NCI-H524 treated with DMSO at 0.1 percent for 48 hours (cell line): ENCODE results near the gene BCOR.

ENCODE experiments used
- DNase-seq: peaks from one replicate; lab custom pipeline; 2025; lab: John Stamatoyannopoulos, UW

The BCOR gene

GRCh38 chrX:40112996-40113395 is 15.2 kb upstream of the BCOR start:
- no peak for DNase-seq

DNA sequence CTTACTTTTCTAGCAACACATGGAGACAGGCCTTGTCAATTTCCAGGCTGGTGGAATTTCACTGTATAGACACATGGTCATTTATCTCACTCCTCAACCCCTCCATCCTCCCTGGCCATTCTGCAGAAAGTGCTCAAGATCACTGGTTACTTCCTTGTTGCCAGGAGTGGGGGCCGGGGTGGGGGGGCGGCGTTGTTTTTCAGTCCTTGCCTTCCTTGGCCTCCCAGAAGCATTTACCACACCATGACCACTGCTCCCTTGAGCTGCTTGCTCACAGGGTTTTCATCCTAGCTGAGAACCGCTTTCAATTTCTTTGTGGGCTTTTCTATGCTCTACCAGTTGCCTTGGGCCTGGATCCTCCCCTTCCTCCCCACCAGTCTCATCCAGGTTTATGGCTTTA is 14.1 kb upstream of the BCOR start:
- no peak for DNase-seq

- no peak for DNase-seq
Measured at GRCh38 chrX:40109288-40110008, 11.7 kb upstream of the BCOR start.

DNA sequence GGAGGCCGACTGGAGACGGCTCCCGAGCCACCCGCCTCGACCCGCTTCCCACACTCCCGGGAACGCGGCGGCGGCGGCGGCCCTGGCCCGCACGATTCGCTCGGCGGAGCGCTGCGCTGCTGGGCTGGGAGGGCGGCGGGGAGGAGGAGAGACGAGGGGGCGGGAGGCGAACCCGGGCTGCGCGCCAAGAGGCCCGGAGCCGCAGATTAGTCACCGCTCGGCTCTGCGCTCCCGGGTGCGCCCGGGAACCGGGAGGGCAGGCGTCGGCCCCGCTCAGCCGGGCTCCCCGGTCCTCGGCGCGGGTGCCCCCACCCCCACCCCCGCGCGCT is 11.2 kb upstream of the BCOR start:
- DNase-seq: no peak

DNA sequence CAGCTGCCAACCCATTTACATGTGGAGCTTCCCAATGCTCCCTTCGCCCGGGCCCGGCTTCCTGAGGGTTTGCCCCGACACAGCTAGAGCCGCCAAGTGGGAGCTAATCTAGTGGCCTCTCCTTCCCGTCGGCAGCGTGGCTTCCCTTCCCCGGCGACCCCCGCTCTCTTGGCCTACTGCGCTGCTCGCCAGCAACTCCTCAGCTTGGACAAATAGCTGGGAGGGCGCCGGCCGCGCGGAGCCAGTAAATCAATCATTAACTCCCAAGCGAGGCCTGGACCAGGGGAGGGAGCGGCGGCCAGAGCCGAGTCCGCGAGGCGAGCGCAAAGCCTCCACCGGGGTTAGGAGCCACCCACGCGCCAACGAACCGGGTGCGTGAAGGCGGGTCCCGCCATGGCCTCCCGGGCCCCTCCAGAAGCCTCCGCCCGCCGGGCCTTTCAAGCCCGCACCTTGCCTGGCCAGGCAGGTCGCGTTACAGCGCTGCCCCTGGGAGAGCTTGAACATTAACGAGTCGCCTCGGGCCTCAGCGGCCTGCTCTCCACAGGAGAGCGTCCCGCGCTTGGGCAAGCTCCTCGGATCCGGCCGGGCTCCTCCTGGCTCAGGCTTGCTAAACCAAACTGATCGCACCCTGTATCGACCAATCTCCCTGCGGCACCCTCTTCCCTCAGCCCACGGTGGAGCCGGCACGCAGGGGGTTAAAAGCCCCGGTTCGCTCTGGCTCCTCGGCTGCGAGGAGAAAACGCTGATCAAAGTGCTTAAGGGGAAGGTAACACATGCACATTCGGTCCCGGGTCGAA is 10.6 kb upstream of the BCOR start:
- DNase-seq: no peak

GRCh38 chrX:40107291-40108161 is 9.8 kb upstream of the BCOR start:
- no peak for DNase-seq

DNA sequence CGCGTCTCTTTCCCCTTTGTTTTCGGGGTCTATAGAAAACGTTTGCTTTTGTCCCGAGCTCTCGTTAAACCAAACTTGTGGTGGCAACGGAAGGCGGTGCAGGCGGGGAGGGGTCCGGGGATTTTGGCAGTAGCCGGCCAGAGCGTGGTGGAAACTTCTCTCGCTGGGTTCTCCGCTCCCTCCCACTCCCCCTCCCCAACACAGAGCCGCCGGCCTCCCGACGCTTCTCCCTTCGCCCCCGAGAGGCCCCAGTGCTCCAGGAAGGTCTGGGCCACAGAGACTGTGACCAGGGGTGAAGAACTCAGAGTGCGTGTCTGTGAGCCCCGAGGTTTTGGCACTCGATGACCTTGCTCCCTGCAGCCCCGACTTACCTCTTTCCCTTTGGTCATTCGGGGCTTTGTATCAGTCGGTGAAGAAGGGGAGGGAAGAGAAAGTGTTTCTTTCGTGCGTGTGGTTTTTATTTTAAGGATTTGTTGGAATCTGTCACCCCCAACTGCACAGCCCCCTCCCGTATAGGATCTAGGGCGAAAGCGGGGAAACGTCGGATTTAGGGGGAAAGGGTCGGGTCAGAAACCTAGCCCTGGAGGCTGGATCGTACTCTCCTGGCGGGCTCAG is 9.0 kb upstream of the BCOR start:
- no peak for DNase-seq

- no peak for DNase-seq
Measured at GRCh38 chrX:40105835-40106675, 8.3 kb upstream of the BCOR start.

DNA sequence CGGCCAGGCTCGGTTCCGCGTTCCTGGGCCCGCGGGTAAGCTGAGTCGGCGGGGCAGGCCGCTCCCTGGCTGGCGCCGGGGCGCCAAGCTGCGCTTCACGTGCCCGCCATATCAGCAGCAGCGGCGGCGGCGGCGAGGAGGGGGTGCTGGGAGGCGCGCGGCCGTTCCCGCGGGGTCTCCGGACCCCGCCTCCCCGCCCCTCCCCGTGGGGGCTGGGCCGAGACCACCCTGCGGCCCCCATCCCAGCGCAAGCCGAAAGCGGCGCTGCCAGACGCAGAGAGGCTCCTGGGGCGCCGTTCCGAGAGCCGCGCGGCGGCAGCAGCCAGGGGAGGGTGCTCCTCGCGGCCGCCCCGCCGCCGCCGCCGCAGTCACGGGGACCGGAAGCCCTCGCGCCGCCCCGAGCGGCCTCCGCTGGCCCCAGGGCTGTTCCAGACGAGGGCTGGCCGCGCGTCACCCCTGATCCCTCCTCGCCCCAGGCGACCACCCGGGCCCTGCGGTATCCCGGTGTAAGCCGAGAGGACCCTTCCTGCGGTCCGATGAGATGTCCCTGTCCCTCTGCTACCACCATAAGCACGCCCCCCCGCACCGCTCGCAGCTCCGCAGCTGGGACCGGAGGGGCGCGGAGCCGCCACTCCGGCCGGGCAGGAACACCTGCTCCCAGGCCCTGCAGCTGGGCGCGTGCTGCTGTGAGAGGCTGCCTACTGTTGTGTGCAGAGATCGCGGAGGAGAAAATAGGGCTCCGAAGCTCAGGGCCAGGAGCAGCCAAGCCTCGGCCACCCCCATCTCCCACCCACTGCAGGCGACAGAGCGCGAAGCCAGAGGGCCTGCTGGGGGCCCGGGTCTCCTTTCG is 7.5 kb upstream of the BCOR start:
- DNase-seq: no peak

GRCh38 chrX:40104630-40104984 is 6.8 kb upstream of the BCOR start:
- DNase-seq: no peak

DNA sequence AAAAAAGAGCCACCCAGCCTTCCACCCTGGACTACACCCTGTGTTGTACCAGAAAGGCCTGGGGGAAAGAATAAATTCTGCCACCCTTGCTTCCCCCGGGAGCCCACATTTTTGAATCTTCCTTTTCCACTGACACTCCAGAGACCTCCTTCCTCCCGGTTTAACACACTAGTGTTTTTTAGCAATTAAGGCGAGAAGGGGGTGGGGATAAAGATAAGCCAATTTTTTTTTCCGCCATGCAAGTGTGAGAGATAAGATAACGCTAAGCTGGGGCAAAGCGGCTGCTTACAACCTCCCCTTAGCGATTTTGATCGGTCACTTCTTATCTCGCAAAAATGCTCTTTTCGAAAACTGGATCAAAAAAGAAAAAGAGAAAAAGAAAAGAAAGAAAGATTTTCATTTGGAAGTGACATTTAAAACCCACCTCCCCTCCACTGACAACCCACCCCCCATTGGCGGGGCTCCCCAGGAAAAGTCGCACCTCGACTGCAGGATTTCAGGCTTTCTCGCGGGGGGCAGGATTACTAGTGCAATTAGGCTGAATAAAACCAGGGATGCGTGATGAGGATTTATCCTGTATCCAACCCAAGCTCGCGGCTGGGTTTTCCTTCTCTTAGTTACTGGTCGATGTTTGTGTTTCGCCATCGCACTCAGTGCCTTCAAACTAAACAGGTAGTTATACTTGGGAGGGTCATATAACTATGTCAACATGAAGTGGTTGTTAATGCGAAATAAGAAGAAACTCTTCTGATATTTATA is 6.0 kb upstream of the BCOR start:
- no peak for DNase-seq

GRCh38 chrX:40102393-40103381 is 4.9 kb upstream of the BCOR start:
- no peak for DNase-seq

DNA sequence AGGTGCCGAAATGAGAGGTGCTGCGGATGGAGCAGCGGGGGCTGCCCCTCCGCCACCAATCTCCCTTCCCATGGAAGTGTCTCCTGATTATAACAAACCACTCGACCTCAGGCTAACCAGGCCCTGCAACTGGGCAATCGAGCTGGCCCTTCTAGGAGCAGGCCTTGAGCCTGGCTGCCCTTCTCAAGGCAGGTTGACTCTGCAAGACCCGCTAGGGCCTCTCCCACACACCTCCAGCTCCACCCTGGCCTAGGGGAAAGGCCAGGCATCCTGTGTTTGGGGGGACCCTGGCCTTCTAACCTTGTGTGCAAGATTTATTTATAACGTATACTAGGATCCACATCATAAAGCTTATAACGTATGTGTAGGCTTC is 3.7 kb upstream of the BCOR start:
- DNase-seq: no peak

- no peak for DNase-seq
Measured at GRCh38 chrX:40100537-40101429, 3.0 kb upstream of the BCOR start.

DNA sequence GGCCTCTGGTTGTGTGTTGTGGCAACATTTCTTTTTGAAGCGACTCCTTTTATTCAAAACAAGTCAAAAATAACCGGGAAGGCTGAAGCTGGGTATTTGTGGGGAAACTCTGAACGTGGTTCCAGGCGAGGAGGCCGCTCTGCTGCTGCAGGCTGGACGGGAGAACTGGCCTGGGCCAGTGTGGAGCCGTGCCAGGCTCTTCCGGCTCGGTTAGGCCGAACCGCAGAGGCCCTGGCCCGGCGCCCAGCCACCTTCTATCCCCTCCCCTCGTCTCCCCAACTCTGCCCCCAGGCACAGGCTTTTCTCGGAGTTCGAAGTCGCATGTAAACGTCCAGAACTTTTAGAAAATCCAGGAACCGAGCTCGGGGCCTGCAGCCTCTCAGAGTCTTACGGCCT is 2.4 kb upstream of the BCOR start:
- no peak for DNase-seq

GRCh38 chrX:40099055-40099958 is 1.5 kb upstream of the BCOR start:
- DNase-seq: no peak
